CD4-positive, alpha-beta T cell (primary cell): Measurements from ENCODE around the gene GATAD2B. TPM values are rescaled to one million over a fixed set of nuclear protein-coding genes. Genes with fewer than 3 reads are reported as not detected.
A peak's percentile ranks its signal among the peaks of the same experiment; 100 is the strongest.

Experiments
- ATAC-seq: fragments of 200-7000 bp; cut with Tn5 transposase; one replicate; pipeline ENCODE4 v1.10.0; 2022; ENCODE audit warnings: mild to moderate bottlenecking; ENCODE audit not compliant: poor library complexity
- CTCF ChIA-PET: fragments of 350-600 bp; sonication (Branson Sonifier 250); formaldehyde crosslinking; loops from one replicate; lab custom pipeline; 2021; ENCODE audit warnings: antibody characterized with exemption, inconsistent platforms; lab: Charles Lee
- POLR2A ChIA-PET: fragments of 350-600 bp; sonication (Branson Sonifier 250); formaldehyde crosslinking; loops from one replicate; lab custom pipeline; 2021; ENCODE audit warnings: antibody characterized with exemption, inconsistent platforms; lab: Charles Lee
- DNase-seq, 14 experiments: peaks; one replicate each; pipeline ENCODE4 v3.0.0-alpha.2; 2013 to 2020; ENCODE audit warnings: mixed read lengths in 2 of 14
- H3K27ac ChIP-seq, 2 donors: one replicate each; pipeline versions ENCODE4 v1.5.1 to v1.7.0; 2013; ENCODE audit warnings: low read length in 2 of 2, low read depth in 1 of 2, mild to moderate bottlenecking in 1 of 2
- H3K27me3 ChIP-seq, 2 experiments: 1 replicate in 1 of 2; 2 replicates in 1 of 2; pipeline versions ENCODE4 v1.6.1 to v1.7.0; 2013; ENCODE audit warnings: low read length in 2 of 2, control low read depth in 1 of 2, mild to moderate bottlenecking in 1 of 2, moderate library complexity in 1 of 2; ENCODE audit not compliant: insufficient read depth in 2 of 2, control insufficient read depth in 1 of 2
- H3K36me3 ChIP-seq: one replicate; pipeline ENCODE4 v1.6.1; 2013; ENCODE audit warnings: low read length, control low read depth; ENCODE audit not compliant: insufficient read depth
- H3K4me1 ChIP-seq: one replicate; pipeline ENCODE4 v1.6.1; 2013; ENCODE audit warnings: low read length, control low read depth; ENCODE audit not compliant: insufficient read depth
- H3K4me3 ChIP-seq: one replicate; pipeline ENCODE4 v1.5.1; 2013; ENCODE audit warnings: mild to moderate bottlenecking, low read length, moderate library complexity
- H3K9me3 ChIP-seq, 2 experiments: 1 replicate in 1 of 2; 2 replicates in 1 of 2; pipeline versions ENCODE4 v1.6.1 to v1.7.0; 2013; ENCODE audit warnings: low read length in 2 of 2, mild to moderate bottlenecking in 2 of 2, control low read depth in 1 of 2, moderate library complexity in 1 of 2; ENCODE audit not compliant: control insufficient read depth in 1 of 2, insufficient read depth in 1 of 2
- H3K27ac Mint-ChIP-seq: one replicate; pipeline ENCODE4 v1.8.0; 2020; ENCODE audit warnings: mixed read lengths
- H3K27me3 Mint-ChIP-seq: one replicate; pipeline ENCODE4 v1.8.0; 2021; ENCODE audit warnings: mixed read lengths
- H3K36me3 Mint-ChIP-seq: one replicate; pipeline ENCODE4 v1.8.0; 2021; ENCODE audit warnings: low read depth, mixed read lengths
- H3K4me1 Mint-ChIP-seq: one replicate; pipeline ENCODE4 v1.8.0; 2021; ENCODE audit warnings: low read depth, mixed read lengths
- H3K4me3 Mint-ChIP-seq: one replicate; pipeline ENCODE4 v1.8.0; 2020; ENCODE audit warnings: mild to moderate bottlenecking, mixed read lengths
- H3K9me3 Mint-ChIP-seq: one replicate; pipeline ENCODE4 v1.8.0; 2020; ENCODE audit warnings: mixed read lengths
- CTCF ChIP-seq: fragments of 200-600 bp; IDR thresholded peaks from one replicate; pipeline ENCODE4 v1.8.0; 2022; ENCODE audit warnings: antibody characterized with exemption, mild to moderate bottlenecking
- intact Hi-C, 2 experiments: fragments of 100-400 bp; cut with DNase I in 1 of 2; cut with micrococcal nuclease in 1 of 2; formaldehyde crosslinking; loops; one replicate each; pipeline versions ENCODE4 v1.15.1 to v1.9.0; 2023 to 2025; cut with DNase I, micrococcal nuclease
- total RNA-seq, 174 experiments: library from RNA in 2 of 174; stranded (reverse) in 2 of 174; gene quantifications; one replicate each; pipeline ENCODE4 v1.2.3 and lab custom pipeline; 2021 to 2026

GATAD2B gene
- total RNA-seq, 2 experiments from 2014 or later: 51.6 to 52.3 TPM

DNA sequence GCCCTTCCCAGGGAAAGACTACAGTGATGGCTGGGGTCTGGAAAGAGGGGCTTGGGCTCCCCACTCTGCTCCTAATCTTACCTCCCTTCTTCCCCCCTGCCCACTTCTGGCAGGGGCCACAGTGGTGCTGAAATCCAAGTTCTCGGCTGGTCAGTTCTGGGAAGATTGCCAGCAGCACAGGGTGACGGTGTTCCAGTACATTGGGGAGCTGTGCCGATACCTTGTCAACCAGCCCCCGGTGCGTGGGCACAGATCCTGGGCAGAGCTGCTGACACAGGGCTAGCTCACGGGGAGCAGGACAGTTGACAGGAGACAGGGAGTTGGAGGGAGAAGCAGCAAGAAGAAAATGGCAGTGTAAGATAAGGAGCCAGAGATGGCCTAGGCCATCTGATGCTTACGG lies 145.1 kb downstream of the GATAD2B start:
- H3K27me3 ChIP-seq: no peaks in the 10 kb centered on the region
- ChIA-PET CTCF (no interaction called here), POLR2A (no interaction called here)
- H3K27me3 Mint-ChIP-seq: no peaks in the 10 kb centered on the region
- no peaks in the 10 kb centered on the region for H3K36me3 Mint-ChIP-seq
- ATAC-seq (no peak), DNase-seq (no peak)
- H3K36me3 ChIP-seq: peaks cover 4% of the 10 kb centered on the region
- no peaks in the 10 kb centered on the region for H3K9me3 ChIP-seq
- no peaks in the 10 kb centered on the region for H3K9me3 Mint-ChIP-seq
- H3K4me1 ChIP-seq: peaks cover 28% of the 10 kb centered on the region
- peaks cover 16% of the 10 kb centered on the region for H3K4me1 Mint-ChIP-seq
- no peak overlapping the region for H3K27ac Mint-ChIP-seq
- peak overlapping the region; percentile 78 for H3K4me3 Mint-ChIP-seq
- no peak for TF ChIP-seq CTCF
- intact Hi-C loops: no loop called here
- H3K27ac ChIP-seq: no peak overlapping the region
- no peak overlapping the region for H3K4me3 ChIP-seq

DNA sequence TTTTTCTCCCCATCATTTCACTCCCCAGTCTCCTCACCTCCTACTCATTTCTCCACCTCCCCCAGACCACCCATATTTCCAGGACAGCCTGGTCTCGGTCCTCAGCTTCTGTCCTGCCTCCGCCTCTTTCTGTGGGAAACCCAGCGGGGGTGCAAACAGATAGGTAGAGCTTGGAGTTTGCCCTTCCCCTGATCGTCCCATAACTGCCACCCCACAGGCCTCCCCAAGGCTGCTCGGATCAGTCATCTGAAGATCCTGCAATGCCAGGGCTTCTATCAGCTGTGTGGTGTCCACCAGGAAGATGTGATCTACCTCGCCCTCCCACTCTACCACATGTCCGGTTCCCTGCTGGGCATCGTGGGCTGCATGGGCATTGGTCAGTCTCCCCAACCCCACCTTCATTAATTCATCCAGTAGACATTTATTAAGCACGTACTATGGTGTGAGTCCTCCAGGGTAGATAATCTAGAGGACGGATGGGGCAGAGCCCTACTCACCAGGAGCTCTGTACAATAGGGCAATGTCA lies 145.9 kb downstream of the GATAD2B start:
- ChIA-PET CTCF (interaction anchor here (1.0 kb wide), 1 partner anchor 8 kb away, joined by 4 read pairs; no protein-coding TSS in a partner anchor), POLR2A (interaction anchor here (2.0 kb wide), 1 partner anchor 142 kb away, joined by 9 read pairs; the partner anchor contains the start of gene CHTOP)
- no peak for DNase-seq
- H3K9me3 ChIP-seq: no peaks in the 10 kb centered on the region
- Mint-ChIP-seq H3K36me3 (no peaks in the 10 kb centered on the region), H3K4me3 (peak overlapping the region; percentile 78), H3K9me3 (no peaks in the 10 kb centered on the region), H3K27ac (peak overlapping the region; percentile 0), H3K27me3 (no peaks in the 10 kb centered on the region), H3K4me1 (peaks cover 16% of the 10 kb centered on the region)
- peaks cover 25% of the 10 kb centered on the region for H3K4me1 ChIP-seq
- intact Hi-C loops: no loop called here
- no peak for TF ChIP-seq CTCF
- no peak overlapping the region for H3K4me3 ChIP-seq
- peaks cover 10% of the 10 kb centered on the region for H3K36me3 ChIP-seq
- no peak for ATAC-seq
- no peaks in the 10 kb centered on the region for H3K27me3 ChIP-seq
- H3K27ac ChIP-seq: no peak overlapping the region

GRCh38 chr1:153776352-153776751 lies 146.4 kb downstream of the GATAD2B start:
- Mint-ChIP-seq H3K36me3 (peaks cover under 1% of the 10 kb centered on the region), H3K4me1 (peaks cover 16% of the 10 kb centered on the region), H3K27me3 (no peaks in the 10 kb centered on the region), H3K4me3 (peak overlapping the region; percentile 78), H3K9me3 (no peaks in the 10 kb centered on the region), H3K27ac (peak overlapping the region; percentile 51)
- peaks cover 25% of the 10 kb centered on the region for H3K4me1 ChIP-seq
- H3K27me3 ChIP-seq: no peaks in the 10 kb centered on the region
- peaks cover 16% of the 10 kb centered on the region for H3K36me3 ChIP-seq
- TF ChIP-seq CTCF: no peak
- no peak for ATAC-seq
- no peaks in the 10 kb centered on the region for H3K9me3 ChIP-seq
- CTCF ChIA-PET: interaction anchor here (1.0 kb wide), 1 partner anchor 9 kb away, joined by 4 read pairs; no protein-coding TSS in a partner anchor
- peak in 1 of 14 experiments; percentile 25 for DNase-seq
- POLR2A ChIA-PET: interaction anchor here (0.9 to 2.0 kb wide), 11 partner anchors 9 to 444 kb away, joined by 4 to 17 read pairs (median 5); partner anchors contain the start of genes CHTOP, CRTC2, JTB and RPS27
- intact Hi-C loops: no loop called here
- H3K4me3 ChIP-seq: peak overlapping the region; percentile 72
- H3K27ac ChIP-seq: no peak overlapping the region
